NCI-H2081 treated with DMSO at 0.1 percent for 48 hours (cell line): ENCODE measurements around the gene ACOT13.
"Not testable (repeated sequence)": the region's sequence is repeated elsewhere in the genome, so short reads cannot be mapped to it uniquely, and the experiment has no call there.

Experiments
- DNase-seq: peaks from one replicate; lab custom pipeline; 2025; lab: John Stamatoyannopoulos, UW

The ACOT13 gene

GRCh38 chr6:24662236-24662635 is 4.6 kb upstream of the ACOT13 start:
- no peak for DNase-seq

GRCh38 chr6:24663189-24663588 is 3.7 kb upstream of the ACOT13 start:
- no peak for DNase-seq

- no peak for DNase-seq
Observed at GRCh38 chr6:24664046-24664987, 2.6 kb upstream of the ACOT13 start.

- no peak for DNase-seq
Observed at GRCh38 chr6:24666097-24666640, 708 bp upstream of the ACOT13 start.

- no peak for DNase-seq
Observed at GRCh38 chr6:24667378-24667803, 514 bp downstream of the ACOT13 start.

- DNase-seq = not testable (repeated sequence)
Observed at GRCh38 chr6:24668066-24668996, 1.5 kb downstream of the ACOT13 start.

- DNase-seq = no peak
Observed at GRCh38 chr6:24668997-24669361, 2.1 kb downstream of the ACOT13 start.

- DNase-seq = not testable (repeated sequence)
Observed at GRCh38 chr6:24670492-24670891, 3.6 kb downstream of the ACOT13 start.

- DNase-seq = not testable (repeated sequence)
Observed at GRCh38 chr6:24671077-24671476, 4.2 kb downstream of the ACOT13 start.

- no peak for DNase-seq
Observed at GRCh38 chr6:24672620-24673182, 5.8 kb downstream of the ACOT13 start.

- no peak for DNase-seq
Observed at GRCh38 chr6:24673625-24674024, 6.7 kb downstream of the ACOT13 start.

GRCh38 chr6:24678792-24679352 is 12.0 kb downstream of the ACOT13 start:
- not testable (repeated sequence) for DNase-seq

GRCh38 chr6:24680582-24680981 is 13.7 kb downstream of the ACOT13 start:
- no peak for DNase-seq

- no peak for DNase-seq
Observed at GRCh38 chr6:24683297-24684296, 16.7 kb downstream of the ACOT13 start.

- DNase-seq = no peak
Observed at GRCh38 chr6:24686408-24686807, 19.5 kb downstream of the ACOT13 start.

GRCh38 chr6:24686946-24687345 is 20.1 kb downstream of the ACOT13 start:
- DNase-seq = no peak

GRCh38 chr6:24689964-24690363 is 23.1 kb downstream of the ACOT13 start:
- no peak for DNase-seq

GRCh38 chr6:24690593-24690992 is 23.7 kb downstream of the ACOT13 start:
- DNase-seq = no peak

GRCh38 chr6:24691550-24691949 is 24.7 kb downstream of the ACOT13 start:
- no peak for DNase-seq

- no peak for DNase-seq
Observed at GRCh38 chr6:24692003-24692402, 25.1 kb downstream of the ACOT13 start.
